WTC11 (cell line): ENCODE data around the gene SIM1. TPM values are rescaled to one million over a fixed set of nuclear protein-coding genes. Genes with fewer than 3 reads are reported as not detected.

ENCODE experiments used
- ATAC-seq: fragments of 200-7000 bp; cut with Tn5 transposase; 2 replicates; pipeline ENCODE4 v1.10.0; 2021; ENCODE audit warnings: mild to moderate bottlenecking, moderate library complexity
- CTCF ChIA-PET: fragments of 300-600 bp; sonication (Branson Sonifier 250); formaldehyde crosslinking; loops from one replicate; lab custom pipeline; 2021; ENCODE audit warnings: antibody characterized with exemption; lab: Charles Lee
- POLR2A ChIA-PET: fragments of 350-600 bp; sonication (Branson Sonifier 250); formaldehyde crosslinking; loops from one replicate; lab custom pipeline; 2021; ENCODE audit warnings: antibody characterized with exemption; lab: Charles Lee
- DNase-seq: peaks from one replicate; pipeline ENCODE4 v3.0.0; 2021; ENCODE audit warnings: low spot score
- H3K27ac Mint-ChIP-seq: 2 replicates; pipeline ENCODE4 v1.8.0; 2021; ENCODE audit warnings: mixed read lengths
- H3K27me3 Mint-ChIP-seq: 2 replicates; pipeline ENCODE4 v1.8.0; 2021; ENCODE audit warnings: low read depth, mild to moderate bottlenecking, moderate library complexity, mixed read lengths
- H3K36me3 Mint-ChIP-seq: 2 replicates; pipeline ENCODE4 v1.8.0; 2021; ENCODE audit warnings: mixed read lengths
- H3K4me1 Mint-ChIP-seq: 2 replicates; pipeline ENCODE4 v1.8.0; 2022; ENCODE audit warnings: mixed read lengths
- H3K4me3 Mint-ChIP-seq: 2 replicates; pipeline ENCODE4 v1.8.0; 2021; ENCODE audit warnings: mild to moderate bottlenecking, moderate library complexity, mixed read lengths
- H3K9me3 Mint-ChIP-seq: 2 replicates; pipeline ENCODE4 v1.8.0; 2021; ENCODE audit warnings: mixed read lengths
- AR ChIP-seq: fragments of 250-450 bp; sonication (Bioruptor Pico); IDR thresholded peaks from 2 replicates; pipeline ENCODE4 v1.9.0; 2021; ENCODE audit warnings: mild to moderate bottlenecking
- ARID4B ChIP-seq: sonication (generic); formaldehyde crosslinking; IDR thresholded peaks from 2 replicates; pipeline ENCODE4 v1.8.0; 2023; ENCODE audit warnings: missing genetic modification reagents, mild to moderate bottlenecking, borderline replicate concordance
- CREB1 ChIP-seq: sonication (generic); formaldehyde crosslinking; IDR thresholded peaks from 2 replicates; pipeline ENCODE4 v1.8.0; 2023; ENCODE audit warnings: mild to moderate bottlenecking, missing genetic modification reagents
- E2F1 ChIP-seq: sonication (generic); formaldehyde crosslinking; IDR thresholded peaks from 2 replicates; pipeline ENCODE4 v1.8.0; 2022; ENCODE audit warnings: mild to moderate bottlenecking, missing genetic modification reagents
- ELF4 ChIP-seq: sonication (generic); formaldehyde crosslinking; IDR thresholded peaks from 2 replicates; pipeline ENCODE4 v1.8.1; 2022; ENCODE audit warnings: low read depth, mild to moderate bottlenecking, moderate library complexity, missing genetic modification reagents
- FOXP4 ChIP-seq: sonication (generic); formaldehyde crosslinking; IDR thresholded peaks from 2 replicates; pipeline ENCODE4 v1.8.0; 2022; ENCODE audit warnings: mild to moderate bottlenecking, missing genetic modification reagents
- IRF1 ChIP-seq: sonication (generic); formaldehyde crosslinking; IDR thresholded peaks from 2 replicates; pipeline ENCODE4 v1.8.0; 2023; ENCODE audit warnings: missing genetic modification reagents
- MYBL2 ChIP-seq: sonication (generic); formaldehyde crosslinking; IDR thresholded peaks from 2 replicates; pipeline ENCODE4 v1.8.1; 2023; ENCODE audit warnings: mild to moderate bottlenecking, moderate library complexity, missing genetic modification reagents
- OVOL2 ChIP-seq: fragments of 250-450 bp; sonication (Bioruptor Pico); IDR thresholded peaks from 2 replicates; pipeline ENCODE4 v1.9.0; 2021; ENCODE audit warnings: mild to moderate bottlenecking, borderline replicate concordance
- PRDM15 ChIP-seq: sonication (generic); formaldehyde crosslinking; IDR thresholded peaks from 2 replicates; pipeline ENCODE4 v1.8.0; 2022; ENCODE audit warnings: missing genetic modification reagents
- SMAD4 ChIP-seq: sonication (generic); formaldehyde crosslinking; IDR thresholded peaks from 2 replicates; pipeline ENCODE4 v1.8.0; 2022; ENCODE audit warnings: mild to moderate bottlenecking, missing genetic modification reagents
- TEAD1 ChIP-seq: sonication (generic); formaldehyde crosslinking; IDR thresholded peaks from 2 replicates; pipeline ENCODE4 v1.8.0; 2022; ENCODE audit warnings: mild to moderate bottlenecking, missing genetic modification reagents
- TEAD4 ChIP-seq: sonication (generic); formaldehyde crosslinking; IDR thresholded peaks from 2 replicates; pipeline ENCODE4 v1.8.0; 2022; ENCODE audit warnings: mild to moderate bottlenecking, missing genetic modification reagents
- USF2 ChIP-seq: sonication (generic); formaldehyde crosslinking; IDR thresholded peaks from 2 replicates; pipeline ENCODE4 v1.8.1; 2023; ENCODE audit warnings: mild to moderate bottlenecking, missing genetic modification reagents, moderate library complexity
- ZBTB21 ChIP-seq: sonication (generic); formaldehyde crosslinking; IDR thresholded peaks from 2 replicates; pipeline ENCODE4 v1.8.1; 2023; ENCODE audit warnings: mild to moderate bottlenecking, missing genetic modification reagents, borderline replicate concordance
- ZNF423 ChIP-seq: fragments of 250-450 bp; sonication (Bioruptor Pico); IDR thresholded peaks from 2 replicates; pipeline ENCODE4 v2.1.2; 2022; ENCODE audit warnings: mild to moderate bottlenecking, moderate library complexity
- total RNA-seq: library from RNA; stranded (reverse); gene quantifications from 3 replicates; pipeline ENCODE4 v1.2.3, GENCODE V29; 2021

SIM1 gene
- total RNA-seq, 1 experiment from 2014 or later, result 0.09 TPM

- TF ChIP-seq E2F1 (CRISPR knock-in tag) (no peak), ELF4 (CRISPR knock-in tag) (no peak)
These were observed 93.1 kb downstream of the SIM1 start (continued) for GRCh38 chr6:100371591-100371990.

- H3K9me3 Mint-ChIP-seq, result no peaks in the 10 kb centered on the region
- no peak overlapping the region for H3K27ac Mint-ChIP-seq
- no peak for TF ChIP-seq SMAD4 (CRISPR knock-in tag)
- TF ChIP-seq OVOL2 (CRISPR knock-in tag), result no peak
- no peak for TF ChIP-seq PRDM15 (CRISPR knock-in tag)
- no peak for TF ChIP-seq MYBL2
- no peak for TF ChIP-seq ZNF423
- TF ChIP-seq ZBTB21, result no peak
- no peak for TF ChIP-seq TEAD4 (CRISPR knock-in tag)
- TF ChIP-seq USF2, result no peak
- no peak for ATAC-seq
- peaks cover 14% of the 10 kb centered on the region for H3K4me1 Mint-ChIP-seq
- no peak overlapping the region for H3K4me3 Mint-ChIP-seq
- H3K27me3 Mint-ChIP-seq, result no peaks in the 10 kb centered on the region
- H3K36me3 Mint-ChIP-seq, result no peaks in the 10 kb centered on the region
- ChIA-PET POLR2A (no interaction called here), CTCF (no interaction called here)
- DNase-seq, result no peak
These were observed 94.5 kb downstream of the SIM1 start for GRCh38 chr6:100370265-100370664.

- Mint-ChIP-seq H3K36me3 (no peaks in the 10 kb centered on the region), H3K27me3 (no peaks in the 10 kb centered on the region), H3K27ac (no peak overlapping the region), H3K9me3 (no peaks in the 10 kb centered on the region), H3K4me1 (peaks cover 16% of the 10 kb centered on the region), H3K4me3 (no peak overlapping the region)
- POLR2A ChIA-PET, result interaction anchor here (0.7 kb wide), 1 partner anchor 12 kb away, joined by 3 read pairs; no protein-coding TSS in a partner anchor
- CTCF ChIA-PET, result no interaction called here
- no peak for ATAC-seq
- DNase-seq, result no peak
- TF ChIP-seq TEAD1 (CRISPR knock-in tag) (no peak), IRF1 (CRISPR knock-in tag) (no peak), FOXP4 (CRISPR knock-in tag) (no peak), CREB1 (no peak), AR (CRISPR knock-in tag) (no peak), ARID4B (no peak)
These were observed 98.3 kb downstream of the SIM1 start for GRCh38 chr6:100366419-100366818.
